Testis (tissue), 2 donors: ENCODE data around the gene SLC5A10.
"Not testable (repeated sequence)": the region's sequence is repeated elsewhere in the genome, so short reads cannot be mapped to it uniquely, and the experiment has no call there.

ENCODE experiments used
- CTCF ChIP-seq, 3 experiments: fragments of 450-650 bp in 2 of 3; fragments of 200-600 bp in 1 of 3; sonication (generic) in 1 of 3; IDR thresholded peaks; one replicate each; pipeline ENCODE4 v1.5.1; 2016 to 2019; ENCODE audit warnings: antibody characterized with exemption in 3 of 3, mild to moderate bottlenecking in 2 of 3, moderate library complexity in 1 of 3
- POLR2A ChIP-seq: fragments of 450-650 bp; IDR thresholded peaks from one replicate; pipeline ENCODE4 v1.6.1; 2017; ENCODE audit warnings: antibody characterized with exemption, mild to moderate bottlenecking, moderate library complexity

- TF ChIP-seq CTCF (IDR thresholded peaks at IDR 0.05); POLR2A: not testable (repeated sequence)
Observed at GRCh38 chr17:19029740-19030139, 77.8 kb downstream of the SLC5A10 start.
